Measurements from ENCODE around the gene NACA. TPM values are rescaled to one million over a fixed set of nuclear protein-coding genes. Genes with fewer than 3 reads are reported as not detected.
"Not testable (repeated sequence)": the region's sequence is repeated elsewhere in the genome, so short reads cannot be mapped to it uniquely, and the experiment has no call there.

Gene NACA
- total and polyA plus RNA-seq, 8 donors, result 305 to 892 (median 506) TPM

GRCh38 chr12:56749853-56750252, 24.8 kb upstream of the NACA start:
- H3K27ac ChIP-seq, result no peak overlapping the region
- no peak for ATAC-seq
- FAIRE-seq, result no peak

GRCh38 chr12:56749359-56749758, 24.3 kb upstream of the NACA start:
- intact Hi-C loops (cut with DNase I), result no loop called here
- ATAC-seq (no peak), DNase-seq (no peak), FAIRE-seq (no peak)
- TF ChIP-seq, protein P1, sequence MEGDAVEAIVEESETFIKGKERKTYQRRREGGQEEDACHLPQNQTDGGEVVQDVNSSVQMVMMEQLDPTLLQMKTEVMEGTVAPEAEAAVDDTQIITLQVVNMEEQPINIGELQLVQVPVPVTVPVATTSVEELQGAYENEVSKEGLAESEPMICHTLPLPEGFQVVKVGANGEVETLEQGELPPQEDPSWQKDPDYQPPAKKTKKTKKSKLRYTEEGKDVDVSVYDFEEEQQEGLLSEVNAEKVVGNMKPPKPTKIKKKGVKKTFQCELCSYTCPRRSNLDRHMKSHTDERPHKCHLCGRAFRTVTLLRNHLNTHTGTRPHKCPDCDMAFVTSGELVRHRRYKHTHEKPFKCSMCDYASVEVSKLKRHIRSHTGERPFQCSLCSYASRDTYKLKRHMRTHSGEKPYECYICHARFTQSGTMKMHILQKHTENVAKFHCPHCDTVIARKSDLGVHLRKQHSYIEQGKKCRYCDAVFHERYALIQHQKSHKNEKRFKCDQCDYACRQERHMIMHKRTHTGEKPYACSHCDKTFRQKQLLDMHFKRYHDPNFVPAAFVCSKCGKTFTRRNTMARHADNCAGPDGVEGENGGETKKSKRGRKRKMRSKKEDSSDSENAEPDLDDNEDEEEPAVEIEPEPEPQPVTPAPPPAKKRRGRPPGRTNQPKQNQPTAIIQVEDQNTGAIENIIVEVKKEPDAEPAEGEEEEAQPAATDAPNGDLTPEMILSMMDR (IDR thresholded peaks at IDR 0.05), result no peak
- H3K4me3 ChIP-seq, result no peak overlapping the region
- peaks cover 0 to 9% (median 0%) of the 10 kb centered on the region in 3 donors for H3K36me3 ChIP-seq
- no peaks in the 10 kb centered on the region for H3K27me3 ChIP-seq
- H3K9me3 ChIP-seq, result no peaks in the 10 kb centered on the region
- peaks cover 0 to 4% (median 4%) of the 10 kb centered on the region in 3 donors for H3K4me1 ChIP-seq
- no peak overlapping the region for H3K27ac ChIP-seq
- WGBS, 2 donors, result 69 to 82% methylated on average over 2 of the region's 2 CpGs

More at GRCh38 chr12:56749853-56750252, 24.8 kb upstream of the NACA start:
- TF ChIP-seq, protein P1 (IDR thresholded peaks at IDR 0.05), result no peak
- intact Hi-C loops (cut with DNase I), result no loop called here
- Histone ChIP-seq H3K4me1 (peaks cover 0 to 4% (median 4%) of the 10 kb centered on the region in 3 donors), H3K27me3 (no peaks in the 10 kb centered on the region), H3K9me3 (no peaks in the 10 kb centered on the region), H3K36me3 (peaks cover 0 to 9% (median 0%) of the 10 kb centered on the region in 3 donors), H3K4me3 (no peak overlapping the region)
- DNase-seq, result no peak

- DNase-seq (no peak), ATAC-seq (no peak), FAIRE-seq (no peak)
- Histone ChIP-seq H3K4me3 (no peak overlapping the region), H3K36me3 (peaks cover 0 to 4% (median 0%) of the 10 kb centered on the region in 3 donors), H3K27me3 (no peaks in the 10 kb centered on the region), H3K27ac (no peak overlapping the region), H3K9me3 (no peaks in the 10 kb centered on the region), H3K4me1 (peaks cover 0 to 7% (median 2%) of the 10 kb centered on the region in 3 donors)
- 93 to 97% methylated on average over 11 of the region's 11 CpGs for WGBS, 2 donors
- intact Hi-C loops (cut with DNase I), result loop anchor here in 2 of 3 donors (10.0 kb wide), 1 partner anchor 83 kb away; the partner anchor contains the start of gene ATP5F1B (in 2 of the 2)
- TF ChIP-seq, protein P1 (IDR thresholded peaks at IDR 0.05), result no peak
These were observed 3.2 kb upstream of the NACA start for GRCh38 chr12:56728139-56728861.

DNA sequence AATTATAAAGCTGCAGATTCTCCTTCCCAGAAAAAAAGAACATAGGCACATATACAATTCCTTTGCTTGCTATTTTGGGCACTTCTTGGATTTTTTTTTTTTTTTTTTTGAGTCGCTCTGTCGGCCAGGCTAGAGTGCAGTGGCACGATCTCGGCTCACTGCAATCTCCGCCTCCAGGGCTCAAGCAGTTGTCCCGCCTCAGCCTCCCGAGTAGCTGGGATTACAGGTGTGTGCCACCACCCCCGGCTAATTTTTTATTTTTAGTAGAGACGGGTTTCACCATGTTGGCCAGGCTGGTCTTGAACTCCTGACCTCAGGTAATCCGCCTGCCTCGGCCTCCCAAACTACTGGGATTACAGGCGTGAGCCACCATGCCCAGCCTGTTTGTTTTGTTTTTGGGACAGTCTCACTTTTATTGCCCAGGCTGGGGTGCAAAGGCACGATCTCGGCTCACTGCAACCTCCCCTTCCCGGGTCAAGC, 1.1 kb upstream of the NACA start:
- FAIRE-seq, H3K27me3 ChIP-seq, H3K9me3 ChIP-seq, H3K36me3 ChIP-seq, ATAC-seq, H3K4me3 ChIP-seq, DNase-seq: not testable (repeated sequence)
- WGBS, 2 donors, result 96 to 97% methylated on average over 15 of the region's 15 CpGs
- Histone ChIP-seq H3K4me1 (peaks cover 14 to 28% (median 22%) of the 10 kb centered on the region in 3 donors), H3K27ac (peak overlapping the region in 2 of 4 donors; percentile 95)
- intact Hi-C loops (cut with DNase I), result loop anchor here in 2 of 3 donors (10.0 kb wide), 1 partner anchor 81 kb away; the partner anchor contains the start of gene ATP5F1B (in 2 of the 2)

- ATAC-seq, result no peak
- 34 to 39% methylated on average over 7 of the region's 7 CpGs for WGBS, 2 donors
- peak overlapping the region; percentile 70 to 90 (median 82) for H3K4me3 ChIP-seq
- peaks cover 14 to 30% (median 24%) of the 10 kb centered on the region in 3 donors for H3K4me1 ChIP-seq
- FAIRE-seq, result no peak
- H3K9me3 ChIP-seq, result no peaks in the 10 kb centered on the region
- TF ChIP-seq, protein P1 (IDR thresholded peaks at IDR 0.05), result no peak
- no peaks in the 10 kb centered on the region for H3K27me3 ChIP-seq
- DNase-seq, result no peak
- peak overlapping the region; percentile 64 to 95 (median 89) for H3K27ac ChIP-seq
- H3K36me3 ChIP-seq, result peaks cover 0 to 4% (median 0%) of the 10 kb centered on the region in 3 donors
- intact Hi-C loops (cut with DNase I), result loop anchor here in 2 of 3 donors (10.0 kb wide), 1 partner anchor 81 kb away; the partner anchor contains the start of gene ATP5F1B (in 2 of the 2)
These were observed 614 bp upstream of the NACA start for GRCh38 chr12:56725723-56726102.

Measured in pancreas (tissue), 10 donors.